ENCODE measurements around the gene ARF6.

DNA sequence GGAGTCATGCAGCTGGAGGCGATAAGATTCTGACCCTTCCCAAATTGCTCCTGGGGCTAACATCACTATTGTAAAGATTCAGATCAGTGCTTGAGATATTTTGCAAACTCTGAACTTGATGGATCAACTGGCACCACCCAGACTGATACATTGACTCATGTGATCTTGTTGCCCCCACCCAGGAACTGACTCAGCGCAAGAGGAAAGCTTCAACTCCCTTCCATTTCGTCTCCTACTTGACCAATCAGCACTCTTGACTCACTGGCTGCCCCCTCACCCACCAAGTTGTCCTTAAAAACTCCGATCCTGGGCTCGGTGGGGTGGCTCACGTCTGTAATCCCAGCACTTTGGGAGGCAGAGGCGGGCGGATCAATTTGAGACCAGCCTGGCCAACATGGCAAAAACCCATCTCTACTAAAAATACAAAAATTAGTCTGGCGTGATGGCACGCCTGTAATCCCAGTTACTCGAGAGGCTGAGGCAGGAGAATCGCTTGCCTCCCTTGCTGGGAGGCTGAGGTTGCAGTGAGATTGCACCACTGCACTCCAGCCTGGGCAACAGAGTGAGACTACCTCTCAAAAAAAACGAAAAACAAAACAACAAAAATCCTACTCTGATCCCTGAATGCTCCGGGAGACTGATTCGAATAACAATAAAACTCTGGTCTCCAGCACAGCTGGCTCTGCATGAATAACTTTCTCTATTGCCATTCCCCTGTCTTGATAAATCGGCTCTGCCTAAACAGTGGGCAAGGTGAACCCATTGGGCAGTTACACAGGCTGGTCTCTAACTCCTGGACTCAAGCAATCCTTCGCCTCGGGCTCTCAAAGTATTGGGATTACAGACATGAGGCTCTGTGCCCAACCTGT lies 9.8 kb upstream of the ARF6 start:
- TF ChIP-seq, protein P1, sequence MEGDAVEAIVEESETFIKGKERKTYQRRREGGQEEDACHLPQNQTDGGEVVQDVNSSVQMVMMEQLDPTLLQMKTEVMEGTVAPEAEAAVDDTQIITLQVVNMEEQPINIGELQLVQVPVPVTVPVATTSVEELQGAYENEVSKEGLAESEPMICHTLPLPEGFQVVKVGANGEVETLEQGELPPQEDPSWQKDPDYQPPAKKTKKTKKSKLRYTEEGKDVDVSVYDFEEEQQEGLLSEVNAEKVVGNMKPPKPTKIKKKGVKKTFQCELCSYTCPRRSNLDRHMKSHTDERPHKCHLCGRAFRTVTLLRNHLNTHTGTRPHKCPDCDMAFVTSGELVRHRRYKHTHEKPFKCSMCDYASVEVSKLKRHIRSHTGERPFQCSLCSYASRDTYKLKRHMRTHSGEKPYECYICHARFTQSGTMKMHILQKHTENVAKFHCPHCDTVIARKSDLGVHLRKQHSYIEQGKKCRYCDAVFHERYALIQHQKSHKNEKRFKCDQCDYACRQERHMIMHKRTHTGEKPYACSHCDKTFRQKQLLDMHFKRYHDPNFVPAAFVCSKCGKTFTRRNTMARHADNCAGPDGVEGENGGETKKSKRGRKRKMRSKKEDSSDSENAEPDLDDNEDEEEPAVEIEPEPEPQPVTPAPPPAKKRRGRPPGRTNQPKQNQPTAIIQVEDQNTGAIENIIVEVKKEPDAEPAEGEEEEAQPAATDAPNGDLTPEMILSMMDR (IDR thresholded peaks at IDR 0.05 in 4 of 5, conservative IDR thresholded peaks at IDR 0.05 in 1 of 5) = no peak
- TF ChIP-seq POLR2A (IDR thresholded peaks at IDR 0.05) = no peak

Data from gastrocnemius medialis (tissue), 4 donors.